HUES64 (cell line): ENCODE results near the gene PPRC1.
"Not testable (repeated sequence)": the region's sequence is repeated elsewhere in the genome, so short reads cannot be mapped to it uniquely, and the experiment has no call there.

Source experiments
- H3K27ac ChIP-seq: 2 replicates; pipeline ENCODE4 v1.7.0; 2013; ENCODE audit warnings: low read depth, low read length, inconsistent platforms
- H3K27me3 ChIP-seq: 2 replicates; pipeline ENCODE4 v1.6.1; 2013; ENCODE audit warnings: mild to moderate bottlenecking, low read length; ENCODE audit not compliant: insufficient read depth
- H3K36me3 ChIP-seq: 2 replicates; pipeline ENCODE4 v1.6.1; 2013; ENCODE audit warnings: mild to moderate bottlenecking, low read length; ENCODE audit not compliant: insufficient read depth
- H3K4me1 ChIP-seq: 2 replicates; pipeline ENCODE4 v1.6.1; 2013; ENCODE audit warnings: mild to moderate bottlenecking, low read length, moderate library complexity; ENCODE audit not compliant: insufficient read depth
- H3K4me3 ChIP-seq: 2 replicates; pipeline ENCODE4 v1.5.1; 2013; ENCODE audit warnings: mild to moderate bottlenecking, low read length, moderate library complexity
- H3K9ac ChIP-seq: 2 replicates; pipeline ENCODE4 v1.6.1; 2013; ENCODE audit warnings: mild to moderate bottlenecking, low read depth, low read length
- H3K9me3 ChIP-seq: 2 replicates; pipeline ENCODE4 v1.6.1; 2013; ENCODE audit warnings: low read depth, low read length; ENCODE audit not compliant: insufficient read depth
- WGBS: fragments of 150-250, 120-280 bp; methylation state at CpG from one replicate; pipeline ENCODE4 v1.1.7; 2013; ENCODE audit warnings: missing lambda C conversion rate; 5-methylcytosine and 5-hydroxymethylcytosine counted together

PPRC1 gene

GRCh38 chr10:102170602-102171001, 37.8 kb downstream of the PPRC1 start:
- WGBS, result 76% methylated on average over 3 of the region's 3 CpGs
- Histone ChIP-seq H3K27me3 (no peaks in the 10 kb centered on the region), H3K27ac (no peak overlapping the region), H3K9me3 (no peaks in the 10 kb centered on the region), H3K4me1 (no peaks in the 10 kb centered on the region), H3K9ac (no peak overlapping the region), H3K4me3 (no peak overlapping the region), H3K36me3 (no peaks in the 10 kb centered on the region)

- H3K27me3 ChIP-seq, result no peaks in the 10 kb centered on the region
- no peak overlapping the region for H3K4me3 ChIP-seq
- H3K4me1 ChIP-seq, result no peaks in the 10 kb centered on the region
- no peak overlapping the region for H3K9ac ChIP-seq
- no peaks in the 10 kb centered on the region for H3K9me3 ChIP-seq
- H3K36me3 ChIP-seq, result no peaks in the 10 kb centered on the region
- no peak overlapping the region for H3K27ac ChIP-seq
- 94% methylated on average over 8 of the region's 8 CpGs for WGBS
These were observed 39.4 kb downstream of the PPRC1 start for GRCh38 chr10:102172288-102172687.

DNA sequence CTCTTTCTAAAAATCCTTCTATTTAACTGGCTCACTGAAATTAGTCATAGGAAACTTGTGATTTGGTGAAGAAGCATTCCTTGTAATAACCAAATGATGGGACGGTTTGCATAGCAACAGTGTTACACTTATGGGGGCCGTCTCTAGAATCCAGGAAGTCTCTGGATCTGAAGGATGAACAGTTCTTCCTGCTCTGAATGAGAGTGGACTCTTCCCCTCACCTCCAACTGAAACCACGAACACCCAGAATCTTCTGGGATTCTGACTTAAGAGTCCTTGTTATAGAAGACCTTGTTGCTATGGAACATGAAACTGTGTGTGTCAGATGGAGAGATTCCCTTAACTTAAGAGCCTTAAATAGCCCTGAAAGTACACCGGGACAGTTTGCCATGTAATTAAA, 42.6 kb downstream of the PPRC1 start:
- Histone ChIP-seq H3K4me1 (no peaks in the 10 kb centered on the region), H3K9me3 (no peaks in the 10 kb centered on the region), H3K27ac (no peak overlapping the region), H3K4me3 (no peak overlapping the region), H3K9ac (no peak overlapping the region), H3K36me3 (no peaks in the 10 kb centered on the region), H3K27me3 (no peaks in the 10 kb centered on the region)
- WGBS, result 76% methylated on average over 4 of the region's 4 CpGs

GRCh38 chr10:102184606-102185005, 51.8 kb downstream of the PPRC1 start:
- peaks cover 16% of the 10 kb centered on the region for H3K9me3 ChIP-seq
- 89% methylated on average over 2 of the region's 2 CpGs for WGBS
- no peaks in the 10 kb centered on the region for H3K27me3 ChIP-seq
- H3K36me3 ChIP-seq, result no peaks in the 10 kb centered on the region
- H3K4me1 ChIP-seq, result no peaks in the 10 kb centered on the region
- H3K27ac ChIP-seq, result no peak overlapping the region
- no peak overlapping the region for H3K9ac ChIP-seq
- no peak overlapping the region for H3K4me3 ChIP-seq

DNA sequence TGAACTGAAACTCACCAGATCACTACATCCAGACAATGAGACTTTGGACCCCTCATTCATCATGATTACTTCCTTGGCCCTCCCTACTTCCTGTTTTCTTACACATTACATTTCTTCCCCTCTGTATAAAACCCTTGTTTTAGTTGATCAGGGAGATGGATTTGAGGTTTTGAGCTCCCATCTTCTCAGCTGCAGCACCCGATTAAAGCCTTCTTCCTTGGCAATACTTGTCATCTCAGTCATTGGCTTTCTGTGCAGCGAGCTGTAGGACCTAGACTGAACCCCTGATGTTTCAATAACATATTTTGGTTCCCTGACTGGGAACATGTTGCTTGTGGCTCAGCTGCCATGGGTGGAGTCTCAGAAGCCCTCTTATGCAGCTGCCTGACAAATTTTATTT, 52.4 kb downstream of the PPRC1 start:
- no peaks in the 10 kb centered on the region for H3K4me1 ChIP-seq
- no peak overlapping the region for H3K27ac ChIP-seq
- WGBS, result 76% methylated on average over 2 of the region's 2 CpGs
- peaks cover 20% of the 10 kb centered on the region for H3K9me3 ChIP-seq
- H3K36me3 ChIP-seq, result no peaks in the 10 kb centered on the region
- no peak overlapping the region for H3K9ac ChIP-seq
- no peak overlapping the region for H3K4me3 ChIP-seq
- H3K27me3 ChIP-seq, result no peaks in the 10 kb centered on the region

DNA sequence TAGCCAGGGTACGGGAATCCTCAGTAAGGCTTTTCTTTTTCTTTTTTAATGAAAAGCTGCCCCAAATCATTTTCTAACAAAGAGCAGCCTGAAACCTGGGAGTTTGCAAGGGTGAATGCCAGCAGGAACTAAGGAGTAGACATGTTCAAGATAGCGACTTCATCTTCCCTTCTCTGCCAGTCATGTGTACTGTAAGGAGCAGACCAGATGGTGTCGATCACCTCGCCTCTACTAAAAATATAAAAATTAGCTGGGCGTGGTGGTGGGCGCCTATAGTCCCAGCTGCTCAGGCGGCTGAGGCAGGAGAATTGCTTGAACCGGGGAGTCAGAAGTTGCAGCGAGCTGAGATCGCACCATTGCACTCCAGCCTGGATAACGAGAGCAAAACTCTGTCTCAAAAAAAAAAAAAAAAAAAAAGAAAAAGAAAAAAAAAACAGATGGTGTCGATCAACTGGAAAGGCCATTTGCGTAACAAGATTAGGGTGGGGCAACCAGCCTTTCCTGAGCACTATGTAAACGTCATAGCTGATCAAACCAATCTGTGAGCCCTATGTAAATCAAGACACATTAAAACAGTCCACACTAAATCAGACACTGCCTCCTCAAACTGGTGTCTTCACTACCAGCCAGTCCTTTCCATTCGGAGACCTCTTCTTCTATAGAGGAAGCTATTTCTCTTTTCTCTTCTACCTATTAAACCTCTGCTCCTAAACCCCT, 53.1 kb downstream of the PPRC1 start:
- H3K27me3 ChIP-seq, result no peaks in the 10 kb centered on the region
- peaks cover 21% of the 10 kb centered on the region for H3K9me3 ChIP-seq
- no peaks in the 10 kb centered on the region for H3K4me1 ChIP-seq
- no peak overlapping the region for H3K9ac ChIP-seq
- WGBS, result 90% methylated on average over 15 of the region's 15 CpGs
- no peak overlapping the region for H3K27ac ChIP-seq
- no peaks in the 10 kb centered on the region for H3K36me3 ChIP-seq
- H3K4me3 ChIP-seq, result no peak overlapping the region

DNA sequence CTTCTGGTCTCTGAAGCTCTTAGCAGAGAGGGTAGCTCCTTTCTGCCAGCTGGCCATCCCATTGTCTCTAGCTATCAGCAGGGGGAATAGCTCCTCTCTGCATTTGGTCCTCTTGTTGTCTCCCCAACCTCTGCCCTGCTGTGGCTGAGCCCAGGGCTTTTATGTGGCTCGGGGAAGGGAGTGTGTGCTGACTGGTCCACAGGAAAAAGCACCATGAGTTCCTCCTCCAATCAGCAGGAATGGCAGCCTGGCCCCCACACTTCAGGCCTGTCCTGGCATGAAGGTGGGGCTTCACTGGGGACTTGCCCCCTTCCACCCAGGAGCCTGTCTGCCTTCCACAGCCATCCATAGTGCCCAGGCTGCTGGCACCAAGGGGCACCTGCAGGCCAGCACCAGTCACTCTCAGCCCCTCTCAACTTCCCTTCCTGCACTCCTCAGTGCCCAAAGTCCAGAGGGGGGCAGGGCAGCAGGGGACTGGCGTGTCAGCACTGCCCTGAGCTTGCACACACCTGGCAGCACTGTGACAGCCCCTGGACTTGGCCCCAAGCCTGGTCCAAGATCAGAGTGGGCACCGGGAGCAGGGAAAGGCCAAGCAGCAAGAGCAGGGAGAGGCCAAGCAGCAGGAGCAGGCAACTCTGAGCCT, 55.6 kb downstream of the PPRC1 start:
- peaks cover 36% of the 10 kb centered on the region for H3K9me3 ChIP-seq
- H3K27ac ChIP-seq, result no peak overlapping the region
- no peak overlapping the region for H3K9ac ChIP-seq
- 68% methylated on average over 3 of the region's 3 CpGs for WGBS
- no peaks in the 10 kb centered on the region for H3K4me1 ChIP-seq
- no peak overlapping the region for H3K4me3 ChIP-seq
- no peaks in the 10 kb centered on the region for H3K27me3 ChIP-seq
- H3K36me3 ChIP-seq, result no peaks in the 10 kb centered on the region

DNA sequence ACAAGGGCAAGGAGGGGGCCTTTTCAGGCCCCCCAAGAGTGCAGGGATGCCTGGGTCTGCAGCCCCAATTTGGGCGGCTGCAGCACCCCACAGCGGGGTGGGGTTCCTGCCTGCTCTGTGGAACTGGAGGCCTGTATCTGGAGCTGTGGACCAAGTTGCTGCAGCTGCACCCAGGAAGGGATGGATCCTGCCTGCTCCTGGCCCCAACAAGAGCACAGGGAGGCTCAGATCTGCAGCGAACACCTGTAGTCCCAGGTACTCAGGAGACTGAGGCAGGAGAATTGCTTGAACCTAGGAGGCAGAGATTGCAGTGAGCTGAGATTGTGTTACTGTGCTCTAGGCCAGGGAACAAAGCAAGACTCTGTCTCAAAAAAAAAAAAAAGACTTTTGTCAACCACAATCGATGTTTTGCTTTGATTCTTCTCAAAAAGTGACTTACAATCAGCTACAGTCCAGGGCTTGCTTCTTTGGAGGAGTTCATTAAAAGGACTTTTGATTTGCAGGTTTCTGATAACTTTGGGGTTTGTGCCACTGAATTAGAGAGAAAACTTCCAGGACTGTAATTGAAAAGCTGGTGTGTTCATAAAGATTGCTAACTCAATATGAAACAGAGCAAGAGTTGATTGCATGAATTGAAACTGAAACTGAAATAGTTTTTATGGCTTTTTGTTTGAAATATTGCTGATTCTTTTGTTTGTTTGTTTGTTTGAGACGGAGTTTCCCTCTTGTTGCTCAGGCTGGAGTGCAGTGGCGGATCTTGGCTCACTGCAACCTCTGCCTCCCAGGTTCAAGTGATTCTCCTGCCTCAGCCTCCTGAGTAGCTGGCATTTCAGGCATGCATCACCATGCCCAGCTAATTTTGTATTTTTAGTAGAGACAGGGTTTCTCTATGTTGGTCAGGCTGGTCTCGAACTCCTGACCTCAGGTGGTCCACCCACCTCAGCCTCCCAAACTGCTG, 56.4 kb downstream of the PPRC1 start:
- H3K4me3 ChIP-seq, H3K27me3 ChIP-seq, H3K4me1 ChIP-seq, H3K36me3 ChIP-seq, H3K27ac ChIP-seq, H3K9ac ChIP-seq: not testable (repeated sequence)
- 91% methylated on average over 7 of the region's 7 CpGs for WGBS
- H3K9me3 ChIP-seq, result peaks cover 36% of the 10 kb centered on the region

GRCh38 chr10:102191956-102192355, 59.1 kb downstream of the PPRC1 start:
- Histone ChIP-seq H3K27ac (no peak overlapping the region), H3K4me1 (no peaks in the 10 kb centered on the region), H3K9me3 (peaks cover 26% of the 10 kb centered on the region), H3K9ac (no peak overlapping the region), H3K36me3 (no peaks in the 10 kb centered on the region), H3K4me3 (no peak overlapping the region), H3K27me3 (no peaks in the 10 kb centered on the region)
- WGBS, result 83% methylated on average over 7 of the region's 7 CpGs

- no peak overlapping the region for H3K4me3 ChIP-seq
- no peak overlapping the region for H3K27ac ChIP-seq
- peaks cover 23% of the 10 kb centered on the region; the same call in 1 of the 2 replicates for H3K9me3 ChIP-seq
- H3K27me3 ChIP-seq, result no peaks in the 10 kb centered on the region
- no peak overlapping the region for H3K9ac ChIP-seq
- no peaks in the 10 kb centered on the region for H3K36me3 ChIP-seq
- no peaks in the 10 kb centered on the region for H3K4me1 ChIP-seq
- WGBS, result 79% methylated on average over 6 of the region's 6 CpGs
These were observed 62.5 kb downstream of the PPRC1 start for GRCh38 chr10:102195296-102195870.

- Histone ChIP-seq H3K27ac (no peak overlapping the region), H3K27me3 (no peaks in the 10 kb centered on the region), H3K36me3 (no peaks in the 10 kb centered on the region), H3K4me3 (no peak overlapping the region), H3K9me3 (peaks cover 23% of the 10 kb centered on the region), H3K4me1 (no peaks in the 10 kb centered on the region), H3K9ac (no peak overlapping the region)
- 79% methylated on average over 2 of the region's 2 CpGs for WGBS
These were observed 64.1 kb downstream of the PPRC1 start for GRCh38 chr10:102196893-102197292.
